ENCODE results near the gene DDX17. TPM values are rescaled to one million over a fixed set of nuclear protein-coding genes. Genes with fewer than 3 reads are reported as not detected.
A peak's percentile ranks its signal among the peaks of the same experiment; 100 is the strongest.

Gene DDX17
- total and polyA plus RNA-seq, 2 experiments from 2014 or later = 88.0 to 603 TPM

DNA sequence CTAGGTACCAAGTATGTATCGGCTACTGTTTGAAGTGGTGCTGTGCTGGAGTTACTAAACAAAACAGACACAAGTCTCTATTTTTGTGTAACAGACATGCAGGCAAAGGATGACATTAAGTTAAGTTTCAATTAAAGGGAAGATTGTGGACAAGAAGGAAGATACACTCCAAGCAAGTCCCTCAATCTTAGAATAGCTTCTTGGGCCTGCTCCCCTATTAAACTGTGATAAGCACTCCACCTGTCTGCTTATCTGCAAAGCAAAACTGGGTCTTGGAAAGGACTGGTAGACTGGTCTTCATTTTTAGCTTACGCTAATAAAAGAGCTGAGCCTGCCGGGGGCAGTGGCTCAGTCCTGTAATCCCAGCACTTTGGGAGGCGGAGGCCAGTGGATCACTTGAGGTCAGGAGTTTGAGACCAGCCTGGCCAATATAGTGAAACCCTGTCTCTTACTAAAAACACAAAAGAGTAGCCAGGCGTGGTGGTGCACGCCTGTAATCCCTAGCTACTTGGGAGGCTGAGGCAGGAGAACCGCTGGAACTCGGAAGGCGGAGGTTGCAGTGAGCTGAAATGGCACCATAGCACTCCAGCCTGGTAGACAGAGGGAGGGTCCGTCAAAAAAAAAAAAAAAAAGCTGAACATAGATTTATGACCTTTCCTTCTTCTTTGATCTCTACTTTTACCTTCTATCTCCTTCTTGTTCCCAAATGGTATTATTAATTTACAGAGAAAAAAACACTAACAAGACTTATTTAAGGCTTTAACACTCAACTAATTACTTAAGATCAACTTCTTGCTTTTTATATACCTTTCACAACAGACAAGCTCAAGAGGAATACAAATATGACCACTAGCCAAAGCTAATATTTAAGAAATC, 4.1 kb downstream of the DDX17 start:
- Mint-ChIP-seq H3K4me1 (peaks cover 25% of the 10 kb centered on the region), H3K36me3 (ENCODE audit: low read depth) (peaks cover 87% of the 10 kb centered on the region), H3K4me3 (peak overlapping the region; percentile 98), H3K9me3 (no peaks in the 10 kb centered on the region; the same call in 2 of the 3 replicates), H3K27ac (no peak overlapping the region; the same call in 1 of the 2 replicates), H3K27me3 (ENCODE audit: insufficient read depth, low read depth, poor library complexity) (peaks cover 19% of the 10 kb centered on the region)
- no peaks in the 10 kb centered on the region for H3K27me3 ChIP-seq (ENCODE audit: insufficient read depth)
- H3K36me3 ChIP-seq (ENCODE audit: insufficient read depth) = peaks cover 52% of the 10 kb centered on the region
- H3F3A ChIP-seq (replicated peaks; ENCODE audit: low read depth) = peaks cover 35% of the 10 kb centered on the region
- H3K79me2 ChIP-seq (replicated peaks; ENCODE audit: insufficient read depth) = peaks cover 90% of the 10 kb centered on the region
- H3K4me2 ChIP-seq = peak overlapping the region; percentile 82
- peaks cover 22% of the 10 kb centered on the region for H3K4me1 ChIP-seq (ENCODE audit: insufficient read depth)
- peak overlapping the region; percentile 99; the same call in 1 of the 2 replicates for H3K4me3 ChIP-seq
- H4K20me1 ChIP-seq (replicated peaks; ENCODE audit: insufficient read depth) = peaks cover 56% of the 10 kb centered on the region
- ATAC-seq (no peak), DNase-seq (ENCODE audit: low spot score) (no peak)
- H3K9me2 ChIP-seq (ENCODE audit: insufficient read depth) = no peaks in the 10 kb centered on the region
- H2AFZ ChIP-seq = no peak overlapping the region
- no peak for TF ChIP-seq CREB1 (CRISPR knock-in tag; IDR thresholded peaks at IDR 0.05; ENCODE audit: low read depth)
- TF ChIP-seq, protein P1, sequence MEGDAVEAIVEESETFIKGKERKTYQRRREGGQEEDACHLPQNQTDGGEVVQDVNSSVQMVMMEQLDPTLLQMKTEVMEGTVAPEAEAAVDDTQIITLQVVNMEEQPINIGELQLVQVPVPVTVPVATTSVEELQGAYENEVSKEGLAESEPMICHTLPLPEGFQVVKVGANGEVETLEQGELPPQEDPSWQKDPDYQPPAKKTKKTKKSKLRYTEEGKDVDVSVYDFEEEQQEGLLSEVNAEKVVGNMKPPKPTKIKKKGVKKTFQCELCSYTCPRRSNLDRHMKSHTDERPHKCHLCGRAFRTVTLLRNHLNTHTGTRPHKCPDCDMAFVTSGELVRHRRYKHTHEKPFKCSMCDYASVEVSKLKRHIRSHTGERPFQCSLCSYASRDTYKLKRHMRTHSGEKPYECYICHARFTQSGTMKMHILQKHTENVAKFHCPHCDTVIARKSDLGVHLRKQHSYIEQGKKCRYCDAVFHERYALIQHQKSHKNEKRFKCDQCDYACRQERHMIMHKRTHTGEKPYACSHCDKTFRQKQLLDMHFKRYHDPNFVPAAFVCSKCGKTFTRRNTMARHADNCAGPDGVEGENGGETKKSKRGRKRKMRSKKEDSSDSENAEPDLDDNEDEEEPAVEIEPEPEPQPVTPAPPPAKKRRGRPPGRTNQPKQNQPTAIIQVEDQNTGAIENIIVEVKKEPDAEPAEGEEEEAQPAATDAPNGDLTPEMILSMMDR (conservative IDR thresholded peaks at IDR 0.05; ENCODE audit: low read depth in 2 of 2) = no peak
- TF ChIP-seq, protein P2, sequence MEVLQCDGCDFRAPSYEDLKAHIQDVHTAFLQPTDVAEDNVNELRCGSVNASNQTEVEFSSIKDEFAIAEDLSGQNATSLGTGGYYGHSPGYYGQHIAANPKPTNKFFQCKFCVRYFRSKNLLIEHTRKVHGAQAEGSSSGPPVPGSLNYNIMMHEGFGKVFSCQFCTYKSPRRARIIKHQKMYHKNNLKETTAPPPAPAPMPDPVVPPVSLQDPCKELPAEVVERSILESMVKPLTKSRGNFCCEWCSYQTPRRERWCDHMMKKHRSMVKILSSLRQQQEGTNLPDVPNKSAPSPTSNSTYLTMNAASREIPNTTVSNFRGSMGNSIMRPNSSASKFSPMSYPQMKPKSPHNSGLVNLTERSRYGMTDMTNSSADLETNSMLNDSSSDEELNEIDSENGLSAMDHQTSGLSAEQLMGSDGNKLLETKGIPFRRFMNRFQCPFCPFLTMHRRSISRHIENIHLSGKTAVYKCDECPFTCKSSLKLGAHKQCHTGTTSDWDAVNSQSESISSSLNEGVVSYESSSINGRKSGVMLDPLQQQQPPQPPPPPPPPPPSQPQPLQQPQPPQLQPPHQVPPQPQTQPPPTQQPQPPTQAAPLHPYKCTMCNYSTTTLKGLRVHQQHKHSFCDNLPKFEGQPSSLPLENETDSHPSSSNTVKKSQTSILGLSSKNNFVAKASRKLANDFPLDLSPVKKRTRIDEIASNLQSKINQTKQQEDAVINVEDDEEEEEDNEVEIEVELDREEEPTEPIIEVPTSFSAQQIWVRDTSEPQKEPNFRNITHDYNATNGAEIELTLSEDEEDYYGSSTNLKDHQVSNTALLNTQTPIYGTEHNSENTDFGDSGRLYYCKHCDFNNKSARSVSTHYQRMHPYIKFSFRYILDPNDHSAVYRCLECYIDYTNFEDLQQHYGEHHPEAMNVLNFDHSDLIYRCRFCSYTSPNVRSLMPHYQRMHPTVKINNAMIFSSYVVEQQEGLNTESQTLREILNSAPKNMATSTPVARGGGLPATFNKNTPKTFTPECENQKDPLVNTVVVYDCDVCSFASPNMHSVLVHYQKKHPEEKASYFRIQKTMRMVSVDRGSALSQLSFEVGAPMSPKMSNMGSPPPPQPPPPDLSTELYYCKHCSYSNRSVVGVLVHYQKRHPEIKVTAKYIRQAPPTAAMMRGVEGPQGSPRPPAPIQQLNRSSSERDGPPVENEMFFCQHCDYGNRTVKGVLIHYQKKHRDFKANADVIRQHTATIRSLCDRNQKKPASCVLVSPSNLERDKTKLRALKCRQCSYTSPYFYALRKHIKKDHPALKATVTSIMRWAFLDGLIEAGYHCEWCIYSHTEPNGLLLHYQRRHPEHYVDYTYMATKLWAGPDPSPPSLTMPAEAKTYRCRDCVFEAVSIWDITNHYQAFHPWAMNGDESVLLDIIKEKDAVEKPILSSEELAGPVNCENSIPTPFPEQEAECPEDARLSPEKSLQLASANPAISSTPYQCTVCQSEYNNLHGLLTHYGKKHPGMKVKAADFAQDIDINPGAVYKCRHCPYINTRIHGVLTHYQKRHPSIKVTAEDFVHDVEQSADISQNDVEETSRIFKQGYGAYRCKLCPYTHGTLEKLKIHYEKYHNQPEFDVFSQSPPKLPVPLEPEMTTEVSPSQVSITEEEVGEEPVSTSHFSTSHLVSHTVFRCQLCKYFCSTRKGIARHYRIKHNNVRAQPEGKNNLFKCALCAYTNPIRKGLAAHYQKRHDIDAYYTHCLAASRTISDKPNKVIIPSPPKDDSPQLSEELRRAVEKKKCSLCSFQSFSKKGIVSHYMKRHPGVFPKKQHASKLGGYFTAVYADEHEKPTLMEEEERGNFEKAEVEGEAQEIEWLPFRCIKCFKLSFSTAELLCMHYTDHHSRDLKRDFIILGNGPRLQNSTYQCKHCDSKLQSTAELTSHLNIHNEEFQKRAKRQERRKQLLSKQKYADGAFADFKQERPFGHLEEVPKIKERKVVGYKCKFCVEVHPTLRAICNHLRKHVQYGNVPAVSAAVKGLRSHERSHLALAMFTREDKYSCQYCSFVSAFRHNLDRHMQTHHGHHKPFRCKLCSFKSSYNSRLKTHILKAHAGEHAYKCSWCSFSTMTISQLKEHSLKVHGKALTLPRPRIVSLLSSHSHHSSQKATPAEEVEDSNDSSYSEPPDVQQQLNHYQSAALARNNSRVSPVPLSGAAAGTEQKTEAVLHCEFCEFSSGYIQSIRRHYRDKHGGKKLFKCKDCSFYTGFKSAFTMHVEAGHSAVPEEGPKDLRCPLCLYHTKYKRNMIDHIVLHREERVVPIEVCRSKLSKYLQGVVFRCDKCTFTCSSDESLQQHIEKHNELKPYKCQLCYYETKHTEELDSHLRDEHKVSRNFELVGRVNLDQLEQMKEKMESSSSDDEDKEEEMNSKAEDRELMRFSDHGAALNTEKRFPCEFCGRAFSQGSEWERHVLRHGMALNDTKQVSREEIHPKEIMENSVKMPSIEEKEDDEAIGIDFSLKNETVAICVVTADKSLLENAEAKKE (CRISPR knock-in tag; IDR thresholded peaks at IDR 0.05) = no peak
- TF ChIP-seq POLR2AphosphoS5 (IDR thresholded peaks at IDR 0.05; ENCODE audit: low read depth) = no peak
- no peak for TF ChIP-seq ZNF331 (CRISPR knock-in tag; IDR thresholded peaks at IDR 0.05; ENCODE audit: low read depth)
- peak overlapping the region; percentile 78; the same call in 1 of the 2 replicates for H3K27ac ChIP-seq (ENCODE audit: low read depth)

All from GM23338 (cell line).